K562 (cell line): Measurements from ENCODE around the gene C11orf54. TPM values are rescaled to one million over a fixed set of nuclear protein-coding genes. Genes with fewer than 3 reads are reported as not detected.

ENCODE experiments used
- EHMT2 ChIP-seq: fragments of 450-650 bp; IDR thresholded peaks from 2 replicates; pipeline ENCODE4 v1.6.1; 2018; ENCODE audit warnings: antibody characterized with exemption
- ERF ChIP-seq: fragments of 450-650 bp; formaldehyde crosslinking; IDR thresholded peaks from 2 replicates; pipeline ENCODE4 v1.4.0; 2020; ENCODE audit warnings: mild to moderate bottlenecking, mixed read lengths
- FOXP1 ChIP-seq: sonication (generic); formaldehyde crosslinking; IDR thresholded peaks from 2 replicates; pipeline ENCODE4 v1.8.0; 2022; ENCODE audit warnings: mild to moderate bottlenecking, missing genetic modification reagents
- HMG20B ChIP-seq: fragments of 250-450 bp; sonication (Bioruptor Pico); IDR thresholded peaks from 2 replicates; pipeline ENCODE4 v1.5.0; 2021; ENCODE audit warnings: mild to moderate bottlenecking
- MTF1 ChIP-seq: fragments of 250-450 bp; sonication (Bioruptor Pico); IDR thresholded peaks from 2 replicates; pipeline ENCODE4 v1.9.0; 2021; ENCODE audit warnings: moderate library complexity, mild to moderate bottlenecking, inconsistent platforms, borderline replicate concordance
- MYC ChIP-seq, 2 experiments: fragments of 250-450 bp in 1 of 2; sonication (Bioruptor Pico) in 1 of 2; IDR thresholded peaks; 2 replicates each; pipeline versions ENCODE4 v1.5.1 to v1.6.1; 2012 to 2021; ENCODE audit warnings: low read depth in 2 of 2, borderline replicate concordance in 1 of 2, improper control_type of control experiment in 1 of 2, low read length in 1 of 2, mild to moderate bottlenecking in 1 of 2, moderate library complexity in 1 of 2
- NR2C1 ChIP-seq, 2 experiments: fragments of 450-650 bp; IDR thresholded peaks; 2 replicates each; pipeline ENCODE4 v1.6.1; 2017; ENCODE audit warnings: mild to moderate bottlenecking in 2 of 2, antibody characterized with exemption in 1 of 2, inconsistent platforms in 1 of 2, missing compliant biosample characterization in 1 of 2, missing genetic modification characterization in 1 of 2
- POLR2AphosphoS2 ChIP-seq: IDR thresholded peaks from 2 replicates; pipeline ENCODE4 v1.6.1; 2012; ENCODE audit warnings: low read length, improper control_type of control experiment
- POLR2G ChIP-seq: fragments of 200-400 bp; formaldehyde crosslinking; IDR thresholded peaks from 2 replicates; pipeline ENCODE4 v1.6.1; 2017; ENCODE audit warnings: low read depth, mild to moderate bottlenecking, antibody characterized with exemption, low read length, moderate library complexity
- PTTG1 ChIP-seq: fragments of 450-650 bp; IDR thresholded peaks from 2 replicates; pipeline ENCODE4 v1.6.1; 2016; ENCODE audit warnings: low read depth, mild to moderate bottlenecking, missing genetic modification characterization, missing compliant biosample characterization
- YBX1 ChIP-seq: fragments of 450-650 bp; IDR thresholded peaks from 2 replicates; pipeline ENCODE4 v1.7.1; 2016; ENCODE audit warnings: mild to moderate bottlenecking
- ZNF239 ChIP-seq: fragments of 250-450 bp; sonication (Bioruptor Pico); IDR thresholded peaks from 2 replicates; pipeline ENCODE4 v1.4.0; 2020; ENCODE audit warnings: mild to moderate bottlenecking
- ZNF324 ChIP-seq: fragments of 250-450 bp; sonication (Bioruptor Pico); IDR thresholded peaks from 2 replicates; pipeline ENCODE4 v1.4.0; 2020; ENCODE audit warnings: mild to moderate bottlenecking
- ZNF785 ChIP-seq: fragments of 250-450 bp; sonication (Bioruptor Pico); IDR thresholded peaks from 2 replicates; pipeline ENCODE4 v1.4.0; 2020; ENCODE audit warnings: mild to moderate bottlenecking
- polyA plus RNA-seq, 8 experiments: library from polyadenylated mRNA; depleted of rRNA in 4 of 8; stranded (reverse) in 5 of 8; unstranded in 3 of 8; fragments of >200 nt; fragmentation: Nextera tagmentation in 2 of 8; fragmentation: Illumina TruSeq in 1 of 8; extraction: Ambion mirVana in 2 of 8; extraction: Trizol in 1 of 8; gene quantifications; 2 replicates each; pipeline versions ENCODE4 v1.2.1 to v1.2.3, GENCODE V29; 2011 to 2014; ENCODE audit warnings: inconsistent platforms in 1 of 8, missing spikeins in 1 of 8
- total RNA-seq, 7 experiments: library from RNA; depleted of rRNA in 6 of 7; stranded (reverse); fragments of >200 nt in 6 of 7; fragmentation: Illumina TruSeq in 2 of 7; extraction: Trizol in 2 of 7; gene quantifications; 2 replicates each; pipeline versions ENCODE4 v1.2.1 to v1.2.3, GENCODE V29; 2011 to 2021; ENCODE audit warnings: low replicate concordance in 1 of 7
- TF ChIP-seq, protein P1 (sequence below): fragments of 250-450 bp; sonication (Bioruptor Pico); IDR thresholded peaks from 2 replicates; pipeline ENCODE4 v1.4.0; 2020; ENCODE audit warnings: mild to moderate bottlenecking
- TF ChIP-seq, protein P2 (sequence below): fragments of 250-450 bp; sonication (Bioruptor Pico); IDR thresholded peaks from 2 replicates; pipeline ENCODE4 v1.5.0; 2022; ENCODE audit warnings: mild to moderate bottlenecking
- TF ChIP-seq, protein P3 (sequence below): sonication (generic); formaldehyde crosslinking; IDR thresholded peaks from 2 replicates; pipeline ENCODE4 v1.8.1; 2023; ENCODE audit warnings: missing genetic modification reagents, mild to moderate bottlenecking, borderline replicate concordance

C11orf54 gene
- total and polyA plus RNA-seq, 9 of the 15 experiments (the other 6 are each of a cell fraction or from before 2014, with no cell fraction given), result 13.4 to 33.0 (median 23.1) TPM

DNA sequence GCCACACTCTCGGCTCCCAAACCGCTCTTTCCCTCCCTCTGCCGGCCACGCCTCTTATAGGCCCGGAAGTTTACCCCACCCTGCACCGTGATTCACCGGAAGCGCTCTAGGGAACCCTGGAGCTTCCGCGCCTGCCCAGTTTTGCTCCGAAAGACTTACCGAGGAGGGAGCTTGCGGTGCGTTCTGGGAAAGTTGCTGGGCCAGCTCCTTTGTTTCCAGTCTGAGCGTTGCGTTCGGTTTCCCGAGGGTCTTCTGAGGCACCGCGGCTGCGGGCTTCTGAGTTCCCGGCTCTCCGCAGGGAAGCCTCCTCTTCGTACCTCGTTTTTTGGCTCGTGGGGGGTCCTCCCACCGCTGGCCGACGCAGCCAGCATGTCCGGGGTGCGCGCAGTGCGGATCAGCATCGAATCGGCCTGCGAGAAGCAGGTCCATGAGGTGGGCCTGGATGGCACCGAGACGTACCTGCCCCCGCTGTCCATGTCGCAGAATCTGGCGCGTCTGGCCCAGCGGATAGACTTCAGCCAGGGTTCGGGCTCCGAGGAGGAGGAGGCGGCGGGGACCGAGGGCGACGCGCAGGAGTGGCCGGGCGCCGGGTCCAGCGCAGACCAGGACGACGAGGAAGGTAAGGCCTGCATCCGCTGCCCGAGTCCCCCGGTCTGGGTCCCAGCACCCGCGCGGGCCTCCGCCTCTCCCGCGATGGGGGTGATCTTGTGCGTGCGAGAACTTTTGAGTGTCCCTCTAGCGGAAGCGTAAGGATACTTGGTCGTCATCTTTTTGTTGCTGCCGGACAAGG is 42.9 kb downstream of the C11orf54 start, which contains the start of gene MED17 (continued):
- no peak for TF ChIP-seq PTTG1
- peak; percentile 86; the same call in 1 of the 2 replicates for TF ChIP-seq POLR2AphosphoS2
- TF ChIP-seq HMG20B, result no peak
- no peak for TF ChIP-seq ZNF785 (CRISPR knock-in tag)
- TF ChIP-seq, protein P1, sequence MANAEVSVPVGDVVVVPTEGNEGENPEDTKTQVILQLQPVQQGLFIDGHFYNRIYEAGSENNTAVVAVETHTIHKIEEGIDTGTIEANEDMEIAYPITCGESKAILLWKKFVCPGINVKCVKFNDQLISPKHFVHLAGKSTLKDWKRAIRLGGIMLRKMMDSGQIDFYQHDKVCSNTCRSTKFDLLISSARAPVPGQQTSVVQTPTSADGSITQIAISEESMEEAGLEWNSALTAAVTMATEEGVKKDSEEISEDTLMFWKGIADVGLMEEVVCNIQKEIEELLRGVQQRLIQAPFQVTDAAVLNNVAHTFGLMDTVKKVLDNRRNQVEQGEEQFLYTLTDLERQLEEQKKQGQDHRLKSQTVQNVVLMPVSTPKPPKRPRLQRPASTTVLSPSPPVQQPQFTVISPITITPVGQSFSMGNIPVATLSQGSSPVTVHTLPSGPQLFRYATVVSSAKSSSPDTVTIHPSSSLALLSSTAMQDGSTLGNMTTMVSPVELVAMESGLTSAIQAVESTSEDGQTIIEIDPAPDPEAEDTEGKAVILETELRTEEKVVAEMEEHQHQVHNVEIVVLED (CRISPR knock-in tag), result peak; percentile 78
- TF ChIP-seq, protein P2, sequence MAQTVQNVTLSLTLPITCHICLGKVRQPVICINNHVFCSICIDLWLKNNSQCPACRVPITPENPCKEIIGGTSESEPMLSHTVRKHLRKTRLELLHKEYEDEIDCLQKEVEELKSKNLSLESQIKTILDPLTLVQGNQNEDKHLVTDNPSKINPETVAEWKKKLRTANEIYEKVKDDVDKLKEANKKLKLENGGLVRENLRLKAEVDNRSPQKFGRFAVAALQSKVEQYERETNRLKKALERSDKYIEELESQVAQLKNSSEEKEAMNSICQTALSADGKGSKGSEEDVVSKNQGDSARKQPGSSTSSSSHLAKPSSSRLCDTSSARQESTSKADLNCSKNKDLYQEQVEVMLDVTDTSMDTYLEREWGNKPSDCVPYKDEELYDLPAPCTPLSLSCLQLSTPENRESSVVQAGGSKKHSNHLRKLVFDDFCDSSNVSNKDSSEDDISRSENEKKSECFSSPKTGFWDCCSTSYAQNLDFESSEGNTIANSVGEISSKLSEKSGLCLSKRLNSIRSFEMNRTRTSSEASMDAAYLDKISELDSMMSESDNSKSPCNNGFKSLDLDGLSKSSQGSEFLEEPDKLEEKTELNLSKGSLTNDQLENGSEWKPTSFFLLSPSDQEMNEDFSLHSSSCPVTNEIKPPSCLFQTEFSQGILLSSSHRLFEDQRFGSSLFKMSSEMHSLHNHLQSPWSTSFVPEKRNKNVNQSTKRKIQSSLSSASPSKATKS, result no peak
- TF ChIP-seq NR2C1 (IDR thresholded peaks at IDR 0.05), result peak; percentile 48
- TF ChIP-seq NR2C1 (tag; IDR thresholded peaks at IDR 0.05), result 0 out of 2 replicates have a peak, but pooled peaks have one; percentile 25
- TF ChIP-seq, protein P3, sequence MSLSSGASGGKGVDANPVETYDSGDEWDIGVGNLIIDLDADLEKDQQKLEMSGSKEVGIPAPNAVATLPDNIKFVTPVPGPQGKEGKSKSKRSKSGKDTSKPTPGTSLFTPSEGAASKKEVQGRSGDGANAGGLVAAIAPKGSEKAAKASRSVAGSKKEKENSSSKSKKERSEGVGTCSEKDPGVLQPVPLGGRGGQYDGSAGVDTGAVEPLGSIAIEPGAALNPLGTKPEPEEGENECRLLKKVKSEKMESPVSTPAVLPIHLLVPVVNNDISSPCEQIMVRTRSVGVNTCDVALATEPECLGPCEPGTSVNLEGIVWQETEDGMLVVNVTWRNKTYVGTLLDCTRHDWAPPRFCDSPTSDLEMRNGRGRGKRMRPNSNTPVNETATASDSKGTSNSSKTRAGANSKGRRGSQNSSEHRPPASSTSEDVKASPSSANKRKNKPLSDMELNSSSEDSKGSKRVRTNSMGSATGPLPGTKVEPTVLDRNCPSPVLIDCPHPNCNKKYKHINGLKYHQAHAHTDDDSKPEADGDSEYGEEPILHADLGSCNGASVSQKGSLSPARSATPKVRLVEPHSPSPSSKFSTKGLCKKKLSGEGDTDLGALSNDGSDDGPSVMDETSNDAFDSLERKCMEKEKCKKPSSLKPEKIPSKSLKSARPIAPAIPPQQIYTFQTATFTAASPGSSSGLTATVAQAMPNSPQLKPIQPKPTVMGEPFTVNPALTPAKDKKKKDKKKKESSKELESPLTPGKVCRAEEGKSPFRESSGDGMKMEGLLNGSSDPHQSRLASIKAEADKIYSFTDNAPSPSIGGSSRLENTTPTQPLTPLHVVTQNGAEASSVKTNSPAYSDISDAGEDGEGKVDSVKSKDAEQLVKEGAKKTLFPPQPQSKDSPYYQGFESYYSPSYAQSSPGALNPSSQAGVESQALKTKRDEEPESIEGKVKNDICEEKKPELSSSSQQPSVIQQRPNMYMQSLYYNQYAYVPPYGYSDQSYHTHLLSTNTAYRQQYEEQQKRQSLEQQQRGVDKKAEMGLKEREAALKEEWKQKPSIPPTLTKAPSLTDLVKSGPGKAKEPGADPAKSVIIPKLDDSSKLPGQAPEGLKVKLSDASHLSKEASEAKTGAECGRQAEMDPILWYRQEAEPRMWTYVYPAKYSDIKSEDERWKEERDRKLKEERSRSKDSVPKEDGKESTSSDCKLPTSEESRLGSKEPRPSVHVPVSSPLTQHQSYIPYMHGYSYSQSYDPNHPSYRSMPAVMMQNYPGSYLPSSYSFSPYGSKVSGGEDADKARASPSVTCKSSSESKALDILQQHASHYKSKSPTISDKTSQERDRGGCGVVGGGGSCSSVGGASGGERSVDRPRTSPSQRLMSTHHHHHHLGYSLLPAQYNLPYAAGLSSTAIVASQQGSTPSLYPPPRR (CRISPR knock-in tag), result no peak; the same call in 1 of the 2 replicates
- TF ChIP-seq FOXP1, result peak; percentile 85; the same call in 1 of the 2 replicates
- TF ChIP-seq MTF1 (CRISPR knock-in tag), result no peak
- TF ChIP-seq ERF (CRISPR knock-in tag), result no peak
- no peak for TF ChIP-seq ZNF239 (CRISPR knock-in tag)
- TF ChIP-seq POLR2G, result peak; percentile 90
- no peak for TF ChIP-seq YBX1
- TF ChIP-seq EHMT2, result no peak
- peak; percentile 66 for TF ChIP-seq MYC (IDR thresholded peaks at IDR 0.05; ENCODE audit: low read depth, low read length)
- peak; percentile 47 for TF ChIP-seq MYC (CRISPR knock-in tag; IDR thresholded peaks at IDR 0.05; ENCODE audit: borderline replicate concordance, low read depth)
- no peak for TF ChIP-seq ZNF324 (CRISPR knock-in tag)
